AG09319 (cell line): ENCODE measurements around the gene RAMP1.
A peak's percentile ranks its signal among the peaks of the same experiment; 100 is the strongest.
"Not testable (repeated sequence)": the region's sequence is repeated elsewhere in the genome, so short reads cannot be mapped to it uniquely, and the experiment has no call there.

Source experiments
- DNase-seq: peaks from one replicate; pipeline ENCODE4 v3.0.0-alpha.2; 2010; ENCODE audit warnings: low read depth; ENCODE audit errors: extremely low read depth
- CTCF ChIP-seq: IDR thresholded peaks from 2 replicates; pipeline ENCODE4 v1.5.1; 2011; ENCODE audit warnings: low read depth, mild to moderate bottlenecking, inconsistent platforms, low read length, moderate library complexity

The RAMP1 gene

GRCh38 chr2:237863689-237864443 is 4.4 kb downstream of the RAMP1 start:
- DNase-seq, result no peak

GRCh38 chr2:237864444-237864931 is 5.1 kb downstream of the RAMP1 start:
- DNase-seq, result no peak
- no peak for TF ChIP-seq CTCF

More at GRCh38 chr2:237863689-237864443, 4.4 kb downstream of the RAMP1 start:
- no peak for TF ChIP-seq CTCF

GRCh38 chr2:237864940-237865622 is 5.7 kb downstream of the RAMP1 start:
- no peak for TF ChIP-seq CTCF
- DNase-seq, result no peak

GRCh38 chr2:237865623-237866041 is 6.2 kb downstream of the RAMP1 start:
- peak; percentile 1; the same call in 1 of the 2 replicates for TF ChIP-seq CTCF
- DNase-seq, result no peak

GRCh38 chr2:237866101-237866621 is 6.7 kb downstream of the RAMP1 start:
- DNase-seq, result no peak
- no peak for TF ChIP-seq CTCF

GRCh38 chr2:237867465-237867864 is 8.0 kb downstream of the RAMP1 start:
- TF ChIP-seq CTCF, result no peak
- DNase-seq, result no peak

GRCh38 chr2:237868074-237868473 is 8.7 kb downstream of the RAMP1 start:
- DNase-seq, result not testable (repeated sequence)
